Measurements from ENCODE around the gene DGKD.
A peak's percentile ranks its signal among the peaks of the same experiment; 100 is the strongest.

The DGKD gene

GRCh38 chr2:233480490-233481202, 126.4 kb downstream of the DGKD start:
- TF ChIP-seq CTCF (conservative IDR thresholded peaks at IDR 0.05; ENCODE audit: low read depth, low read length): peak; percentile 6
- no peak for DNase-seq (ENCODE audit: low read depth)
- H3K4me3 ChIP-seq (ENCODE audit: low read length): no peak overlapping the region

GRCh38 chr2:233481368-233482142, 127.3 kb downstream of the DGKD start:
- TF ChIP-seq CTCF (conservative IDR thresholded peaks at IDR 0.05; ENCODE audit: low read depth, low read length): no peak
- H3K4me3 ChIP-seq (ENCODE audit: low read length): no peak overlapping the region
- DNase-seq (ENCODE audit: low read depth): no peak

- no peak overlapping the region for H3K4me3 ChIP-seq (ENCODE audit: low read length)
- no peak for DNase-seq (ENCODE audit: low read depth)
- TF ChIP-seq CTCF (conservative IDR thresholded peaks at IDR 0.05; ENCODE audit: low read depth, low read length): no peak
These were observed 128.3 kb downstream of the DGKD start for GRCh38 chr2:233482616-233483015.

GRCh38 chr2:233485726-233486125, 131.4 kb downstream of the DGKD start:
- TF ChIP-seq CTCF (conservative IDR thresholded peaks at IDR 0.05; ENCODE audit: low read depth, low read length): no peak
- no peak for DNase-seq (ENCODE audit: low read depth)
- no peak overlapping the region for H3K4me3 ChIP-seq (ENCODE audit: low read length)

GRCh38 chr2:233486357-233486756, 132.1 kb downstream of the DGKD start:
- no peak for TF ChIP-seq CTCF (conservative IDR thresholded peaks at IDR 0.05; ENCODE audit: low read depth, low read length)
- no peak for DNase-seq (ENCODE audit: low read depth)

GRCh38 chr2:233486778-233487552, 132.7 kb downstream of the DGKD start:
- no peak overlapping the region for H3K4me3 ChIP-seq (ENCODE audit: low read length)
- no peak for TF ChIP-seq CTCF (conservative IDR thresholded peaks at IDR 0.05; ENCODE audit: low read depth, low read length)
- DNase-seq (ENCODE audit: low read depth): peak; percentile 81

More at GRCh38 chr2:233486357-233486756, 132.1 kb downstream of the DGKD start:
- H3K4me3 ChIP-seq (ENCODE audit: low read length): no peak overlapping the region
